HG02623 (cell line): Measurements from ENCODE around the gene STX16.

Experiments used
- ATAC-seq: cut with Tn5 transposase; IDR thresholded peaks from one replicate; pipeline ENCODE4 v1.9.1; 2021; ENCODE audit warnings: moderate library complexity; ENCODE audit not compliant: unreplicated experiment

The STX16 gene

GRCh38 chr20:58675146-58675584 is 24.1 kb downstream of the STX16 start:
- no peak for ATAC-seq

- no peak for ATAC-seq
Observed at GRCh38 chr20:58675641-58676040, 24.6 kb downstream of the STX16 start.

GRCh38 chr20:58676161-58676560 is 25.1 kb downstream of the STX16 start:
- ATAC-seq, result no peak

GRCh38 chr20:58677079-58677604 is 26.1 kb downstream of the STX16 start:
- no peak for ATAC-seq

GRCh38 chr20:58677808-58678207 is 26.7 kb downstream of the STX16 start:
- ATAC-seq, result no peak

- no peak for ATAC-seq
Observed at GRCh38 chr20:58678806-58679205, 27.7 kb downstream of the STX16 start.

- no peak for ATAC-seq
Observed at GRCh38 chr20:58682656-58683531, 31.8 kb downstream of the STX16 start.

- ATAC-seq, result no peak
Observed at GRCh38 chr20:58684291-58684690, 33.2 kb downstream of the STX16 start.

- ATAC-seq, result no peak
Observed at GRCh38 chr20:58685988-58686387, 34.9 kb downstream of the STX16 start.

- ATAC-seq, result no peak
Observed at GRCh38 chr20:58688414-58688813, 37.3 kb downstream of the STX16 start.

GRCh38 chr20:58688840-58689239 is 37.8 kb downstream of the STX16 start:
- no peak for ATAC-seq

- ATAC-seq, result no peak
Observed at GRCh38 chr20:58690396-58691135, 39.5 kb downstream of the STX16 start.

GRCh38 chr20:58691773-58692578 is 40.9 kb downstream of the STX16 start:
- no peak for ATAC-seq

- peak; percentile 89 for ATAC-seq
Observed at GRCh38 chr20:58692579-58693225, 41.6 kb downstream of the STX16 start, which contains the start of gene NPEPL1. NPEPL1 (plus strand) TSS chr20:58692800; CDS start chr20:58692901, 101 bp downstream.

- ATAC-seq, result peak; percentile 20
Observed at GRCh38 chr20:58693226-58694006, 42.3 kb downstream of the STX16 start.

GRCh38 chr20:58694241-58695083 is 43.4 kb downstream of the STX16 start:
- ATAC-seq, result no peak

- no peak for ATAC-seq
Observed at GRCh38 chr20:58695084-58695722, 44.1 kb downstream of the STX16 start.

GRCh38 chr20:58695895-58696375 is 44.9 kb downstream of the STX16 start:
- no peak for ATAC-seq
